Uterine smooth muscle cell (primary cell): Measurements from ENCODE around the gene HMGA1. TPM values are rescaled to one million over a fixed set of nuclear protein-coding genes. Genes with fewer than 3 reads are reported as not detected.

Experiments used
- total RNA-seq: library from RNA; depleted of rRNA; stranded (reverse); fragments of >200 nt; gene quantifications from 2 replicates; pipeline ENCODE4 v1.2.3, GENCODE V29; 2014

The HMGA1 gene
- 259 and 600 TPM in 2 replicates for total RNA-seq

DNA sequence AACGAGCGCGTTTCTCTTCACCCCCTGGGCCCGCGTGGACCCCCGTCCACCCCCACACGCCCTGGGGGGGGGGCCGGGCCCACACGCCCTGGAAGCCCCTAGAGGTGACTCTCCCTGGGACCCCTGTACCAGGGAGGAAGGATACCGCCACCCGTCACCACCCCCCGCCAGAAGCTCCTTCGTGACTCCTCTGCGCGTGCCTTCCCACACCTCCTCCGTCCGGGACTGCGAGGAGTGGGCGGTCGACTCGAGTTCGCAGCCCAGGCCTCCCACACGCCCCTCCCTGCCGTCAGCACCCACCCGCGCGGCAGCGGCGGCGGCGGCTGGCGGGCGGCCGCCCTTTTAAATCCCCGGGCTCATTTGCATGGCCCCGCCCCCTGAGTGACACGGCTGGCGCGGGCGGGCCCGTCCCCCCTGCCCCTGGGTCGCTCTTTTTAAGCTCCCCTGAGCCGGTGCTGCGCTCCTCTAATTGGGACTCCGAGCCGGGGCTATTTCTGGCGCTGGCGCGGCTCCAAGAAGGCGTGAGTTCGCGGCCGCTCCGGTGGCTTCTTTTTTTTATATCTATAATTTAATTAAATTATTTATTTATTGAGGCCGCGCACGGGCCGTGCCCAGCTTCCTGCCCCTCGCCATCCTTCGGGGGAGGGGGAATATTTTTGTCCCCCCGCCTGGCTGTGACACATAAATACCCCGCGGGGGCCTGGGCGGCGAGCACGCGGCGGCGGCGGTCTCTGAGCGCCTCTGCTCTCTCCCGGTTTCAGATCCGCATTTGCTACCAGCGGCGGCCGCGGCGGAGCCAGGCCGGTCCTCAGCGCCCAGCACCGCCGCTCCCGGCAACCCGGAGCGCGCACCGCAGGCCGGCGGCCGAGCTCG, at the start of gene HMGA1:
TSS of gene HMGA1 (plus strand) at position 431 of the 873 bp plus-strand sequence. CDS start 3,908 bp downstream, outside the sequence.

DNA sequence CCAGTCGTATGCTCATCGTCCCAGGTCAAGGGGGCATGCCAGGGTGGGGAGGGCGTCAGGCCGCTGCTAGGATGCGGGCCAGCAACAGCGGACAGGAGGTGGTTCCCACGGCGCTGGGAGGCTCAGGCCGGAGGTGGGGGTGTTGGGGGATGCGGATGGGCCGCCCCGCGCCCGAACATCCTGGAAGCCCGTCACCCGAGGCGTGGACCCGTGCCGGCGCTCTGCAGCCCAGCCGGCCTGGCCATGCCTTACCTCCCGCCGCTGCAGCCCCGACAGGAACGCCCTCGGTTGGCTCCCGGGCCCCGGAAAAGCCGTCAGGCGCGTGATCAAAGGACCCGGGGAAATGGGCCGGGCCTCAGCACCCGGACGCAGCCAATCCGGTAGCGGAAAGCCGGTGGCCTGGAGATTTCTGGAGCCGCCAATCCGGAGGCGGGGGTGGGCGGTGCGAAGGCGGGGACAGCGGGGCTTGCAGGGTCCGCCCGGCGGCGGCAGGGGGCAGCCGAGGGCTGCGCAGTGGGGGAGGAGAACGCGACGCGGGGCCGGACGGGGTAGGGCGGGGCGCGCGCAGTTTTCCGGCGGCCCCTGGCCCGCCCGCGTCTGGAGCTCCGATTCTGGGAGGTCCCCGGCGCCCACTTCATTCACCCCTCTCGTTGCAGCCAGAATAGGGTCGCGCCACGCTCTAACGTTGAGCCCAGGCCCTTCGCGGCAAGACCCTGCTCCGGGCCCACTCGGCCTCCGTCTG, 12.2 kb downstream of the HMGA1 start, which contains the start of gene SMIM29:
TSS of gene SMIM29 (minus strand) at position 280 of the 742 bp plus-strand sequence. CDS start 1,215 bp downstream, outside the sequence.

Other genes with a start within 250 kb of the HMGA1 start
- gene GRM4, start 90.8 kb upstream of the HMGA1 start, total RNA-seq: under 0.01 TPM in 2 replicates
- 61.8 and 71.2 TPM in 2 replicates for gene SMIM29, start 12.1 kb downstream of the HMGA1 start, total RNA-seq
- gene NUDT3, start 155.8 kb downstream of the HMGA1 start, total RNA-seq: 13.6 and 17.4 TPM in 2 replicates
- gene RPS10, start 189.2 kb downstream of the HMGA1 start, total RNA-seq: 2,663 and 3,191 TPM in 2 replicates
- gene PACSIN1, start 229.2 kb downstream of the HMGA1 start, total RNA-seq: not detected in 2 replicates